Measurements from ENCODE around the gene ATXN1. TPM values are rescaled to one million over a fixed set of nuclear protein-coding genes. Genes with fewer than 3 reads are reported as not detected.

The ATXN1 gene
- polyA plus RNA-seq, 1 donor (not counting 4 experiments of a cell fraction or from before 2014, with no cell fraction given) = 9.7 TPM

DNA sequence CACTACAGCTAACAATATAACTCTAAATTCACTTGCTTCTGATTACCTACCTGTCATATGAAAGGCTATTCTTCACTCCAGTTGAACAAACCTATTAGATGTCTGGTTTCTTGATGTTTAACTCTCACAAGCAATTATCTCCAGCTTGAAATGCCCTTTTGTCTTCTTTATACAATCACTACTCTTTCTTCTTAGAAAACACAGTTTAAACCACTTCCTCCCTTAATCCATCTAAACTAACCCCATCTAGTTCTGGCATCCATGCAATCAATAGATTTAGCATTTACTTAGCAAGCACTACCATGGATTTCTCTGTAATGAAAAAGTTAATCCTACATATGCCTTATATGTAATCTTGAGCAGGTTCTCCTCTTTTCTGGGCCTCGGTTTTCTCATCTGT is 127.3 kb downstream of the ATXN1 start:
- TF ChIP-seq CTCF (optimal IDR thresholded peaks at IDR 0.05 in 1 of 3, IDR thresholded peaks at IDR 0.05 in 1 of 3, conservative IDR thresholded peaks at IDR 0.05 in 1 of 3; ENCODE audit: extremely low read depth in 1 of 3, insufficient read depth in 2 of 3, low read length in 3 of 3) (no peak), EZH2 (IDR thresholded peaks at IDR 0.05; ENCODE audit: low read length) (no peak)
- peaks cover 14% of the 10 kb centered on the region for H3K4me1 ChIP-seq (ENCODE audit: control insufficient read depth, extremely low read depth, insufficient read depth, low read length)
- no peak overlapping the region for H3K4me2 ChIP-seq (ENCODE audit: control insufficient read depth, extremely low read depth, insufficient read depth, low read depth, low read length)
- H2AFZ ChIP-seq (ENCODE audit: control insufficient read depth, low read length) = no peak overlapping the region
- no peaks in the 10 kb centered on the region for H4K20me1 ChIP-seq (ENCODE audit: control insufficient read depth, extremely low read depth, insufficient read depth, low read length)
- no peaks in the 10 kb centered on the region for H3K9me3 ChIP-seq (ENCODE audit: control insufficient read depth, low read depth, low read length)
- H3K9ac ChIP-seq (ENCODE audit: control insufficient read depth, extremely low read depth, insufficient read depth, low read length) = no peak overlapping the region
- H3K4me3 ChIP-seq (ENCODE audit: control insufficient read depth in 2 of 3, extremely low read depth in 1 of 3, insufficient read depth in 2 of 3, low read depth in 1 of 3, low read length in 3 of 3) = no peak overlapping the region
- dilution Hi-C loops (cut with MboI; ENCODE audit: extremely low pct_ligation_motif_present, low sequenced_read_pairs) = no loop called here
- no peaks in the 10 kb centered on the region for H3K79me2 ChIP-seq (ENCODE audit: control insufficient read depth, insufficient read depth, low read length)
- peaks cover 2% of the 10 kb centered on the region for H3K9me1 ChIP-seq (ENCODE audit: control insufficient read depth, extremely low read depth, insufficient read depth, low read length)
- H3K36me3 ChIP-seq (ENCODE audit: control insufficient read depth in 2 of 2, extremely low read depth in 1 of 2, insufficient read depth in 2 of 2, low read length in 2 of 2) = no peaks in the 10 kb centered on the region
- FAIRE-seq = no peak
- no peak overlapping the region for H3K27ac ChIP-seq (ENCODE audit: control insufficient read depth, insufficient read depth, low read length)
- no peak for DNase-seq (ENCODE audit: low read depth, low spot score)
- no peaks in the 10 kb centered on the region for H3K27me3 ChIP-seq (ENCODE audit: control insufficient read depth, extremely low read depth, insufficient read depth, low read length)

DNA sequence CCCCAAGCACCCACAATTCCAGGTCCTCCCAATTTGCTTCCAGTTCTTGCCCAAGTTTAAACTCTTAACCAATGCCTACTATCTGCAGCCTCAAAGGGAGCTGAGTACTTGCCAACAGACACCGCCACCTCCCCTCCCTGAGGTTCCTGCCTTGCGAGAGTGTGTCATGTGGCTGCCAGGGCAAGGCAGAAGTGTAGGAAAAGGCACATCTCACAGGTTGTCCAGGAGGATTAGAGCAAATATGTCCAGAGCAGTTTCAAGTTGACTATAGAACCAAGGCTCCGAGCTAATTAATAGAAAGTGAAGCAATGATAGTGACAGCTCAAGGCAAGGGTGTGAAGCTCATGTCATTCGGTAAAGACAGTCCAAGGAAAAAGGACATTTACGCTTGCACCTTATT is 127.8 kb downstream of the ATXN1 start:
- Histone ChIP-seq H3K4me1 (ENCODE audit: control insufficient read depth, extremely low read depth, insufficient read depth, low read length) (peaks cover 14% of the 10 kb centered on the region), H2AFZ (ENCODE audit: control insufficient read depth, low read length) (no peak overlapping the region)
- dilution Hi-C loops (cut with MboI; ENCODE audit: extremely low pct_ligation_motif_present, low sequenced_read_pairs) = no loop called here

More for the DNA sequence above, 127.8 kb downstream of the ATXN1 start:
- Histone ChIP-seq H3K9me3 (ENCODE audit: control insufficient read depth, low read depth, low read length) (no peaks in the 10 kb centered on the region), H3K27me3 (ENCODE audit: control insufficient read depth, extremely low read depth, insufficient read depth, low read length) (no peaks in the 10 kb centered on the region), H3K4me3 (ENCODE audit: control insufficient read depth in 2 of 3, extremely low read depth in 1 of 3, insufficient read depth in 2 of 3, low read depth in 1 of 3, low read length in 3 of 3) (no peak overlapping the region), H3K79me2 (ENCODE audit: control insufficient read depth, insufficient read depth, low read length) (no peaks in the 10 kb centered on the region), H3K4me2 (ENCODE audit: control insufficient read depth, extremely low read depth, insufficient read depth, low read depth, low read length) (no peak overlapping the region), H4K20me1 (ENCODE audit: control insufficient read depth, extremely low read depth, insufficient read depth, low read length) (no peaks in the 10 kb centered on the region), H3K9ac (ENCODE audit: control insufficient read depth, extremely low read depth, insufficient read depth, low read length) (no peak overlapping the region), H3K27ac (ENCODE audit: control insufficient read depth, insufficient read depth, low read length) (no peak overlapping the region), H3K9me1 (ENCODE audit: control insufficient read depth, extremely low read depth, insufficient read depth, low read length) (peaks cover 2% of the 10 kb centered on the region), H3K36me3 (ENCODE audit: control insufficient read depth in 2 of 2, extremely low read depth in 1 of 2, insufficient read depth in 2 of 2, low read length in 2 of 2) (no peaks in the 10 kb centered on the region)
- TF ChIP-seq CTCF (optimal IDR thresholded peaks at IDR 0.05 in 1 of 3, IDR thresholded peaks at IDR 0.05 in 1 of 3, conservative IDR thresholded peaks at IDR 0.05 in 1 of 3; ENCODE audit: extremely low read depth in 1 of 3, insufficient read depth in 2 of 3, low read length in 3 of 3) = no peak
- no peak for TF ChIP-seq EZH2 (IDR thresholded peaks at IDR 0.05; ENCODE audit: low read length)
- FAIRE-seq (no peak), DNase-seq (ENCODE audit: low read depth, low spot score) (no peak)

Measured in keratinocyte (primary cell).